DOHH2 (cell line): ENCODE data around the gene MDM1.

ENCODE experiments used
- CTCF ChIP-seq: fragments of 200-600 bp; sonication (generic); IDR thresholded peaks from one replicate; pipeline ENCODE4 v1.5.1; 2014; ENCODE audit warnings: antibody characterized with exemption, mild to moderate bottlenecking, low read depth, low read length; ENCODE audit not compliant: poor library complexity, severe bottlenecking
- EZH2phosphoT487 ChIP-seq: fragments of 200-600 bp; sonication (generic); IDR thresholded peaks from 2 replicates; pipeline ENCODE4 v1.6.1; 2017; ENCODE audit warnings: borderline replicate concordance, mild to moderate bottlenecking, antibody characterized with exemption, low read length, moderate library complexity, mixed read lengths

- TF ChIP-seq CTCF (no peak), EZH2phosphoT487 (no peak)
Observed at GRCh38 chr12:68304626-68305025, 27.5 kb downstream of the MDM1 start.
